ENCODE results near the gene MAST3.
A peak's percentile ranks its signal among the peaks of the same experiment; 100 is the strongest.

The MAST3 gene

DNA sequence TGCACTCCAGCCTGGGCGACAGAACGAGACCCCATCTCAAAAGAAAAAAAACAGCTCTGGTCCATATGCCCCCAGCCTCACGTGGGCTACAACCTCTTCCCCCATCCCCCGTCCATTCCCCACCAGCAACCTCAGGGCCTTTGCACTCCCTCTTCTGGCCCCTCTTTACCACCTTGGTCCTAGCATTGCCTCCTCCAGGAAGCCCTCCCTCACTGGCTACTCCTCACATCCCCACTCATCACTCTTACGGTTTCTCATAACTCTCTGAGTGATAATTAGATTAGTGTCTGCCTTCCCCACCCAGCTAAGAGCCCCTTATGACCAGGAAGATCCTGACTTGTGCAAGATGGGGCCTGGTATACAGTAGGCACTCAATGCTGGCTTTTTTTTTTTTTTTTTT lies 41.6 kb upstream of the MAST3 start:
- Histone ChIP-seq H3K79me2 (ENCODE audit: control insufficient read depth, insufficient read depth, low read length, poor library complexity) (no peaks in the 10 kb centered on the region), H3K4me3 (ENCODE audit: low read depth, low read length) (no peak overlapping the region), H3K79me1 (ENCODE audit: low read length) (peaks cover 3% of the 10 kb centered on the region), H2BK5ac (ENCODE audit: low read depth, low read length, poor library complexity) (no peak overlapping the region), H3K27ac (ENCODE audit: low read depth, low read length) (no peak overlapping the region), H2AK5ac (ENCODE audit: low read length) (no peak overlapping the region), H4K91ac (ENCODE audit: low read depth, low read length) (no peak overlapping the region), H3K23ac (ENCODE audit: low read length) (no peak overlapping the region), H2BK12ac (ENCODE audit: low read length) (no peak overlapping the region), H4K8ac (ENCODE audit: low read depth, low read length) (no peak overlapping the region), H3K9ac (ENCODE audit: low read length) (no peak overlapping the region), H4K12ac (ENCODE audit: low read depth, low read length) (no peak overlapping the region), H3K14ac (ENCODE audit: low read length) (no peak overlapping the region), H3K27me3 (ENCODE audit: insufficient read depth, low read length) (no peaks in the 10 kb centered on the region), H3K36me3 (ENCODE audit: control insufficient read depth in 1 of 2, insufficient read depth in 2 of 2, low read length in 2 of 2) (no peaks in the 10 kb centered on the region), H3K4me1 (ENCODE audit: control insufficient read depth in 1 of 2, insufficient read depth in 2 of 2, low read length in 2 of 2) (peaks cover 0 to 3% of the 10 kb centered on the region in 2 experiments), H3K4ac (ENCODE audit: low read depth, low read length) (no peak overlapping the region), H3K9me3 (ENCODE audit: insufficient read depth, low read depth, low read length) (no peaks in the 10 kb centered on the region), H2BK120ac (ENCODE audit: insufficient read depth, low read length, poor library complexity) (no peak overlapping the region), H2AFZ (ENCODE audit: insufficient read depth, low read length, poor library complexity) (no peak overlapping the region), H3K18ac (ENCODE audit: low read length) (no peak overlapping the region), H3K4me2 (ENCODE audit: low read length) (no peak overlapping the region)
- whole genome bisulfite sequencing (ENCODE audit: extremely low coverage, insufficient coverage, insufficient read length), result no CpG with 5 or more reads among the region's 5 CpGs
- DNase-seq, result no peak

DNA sequence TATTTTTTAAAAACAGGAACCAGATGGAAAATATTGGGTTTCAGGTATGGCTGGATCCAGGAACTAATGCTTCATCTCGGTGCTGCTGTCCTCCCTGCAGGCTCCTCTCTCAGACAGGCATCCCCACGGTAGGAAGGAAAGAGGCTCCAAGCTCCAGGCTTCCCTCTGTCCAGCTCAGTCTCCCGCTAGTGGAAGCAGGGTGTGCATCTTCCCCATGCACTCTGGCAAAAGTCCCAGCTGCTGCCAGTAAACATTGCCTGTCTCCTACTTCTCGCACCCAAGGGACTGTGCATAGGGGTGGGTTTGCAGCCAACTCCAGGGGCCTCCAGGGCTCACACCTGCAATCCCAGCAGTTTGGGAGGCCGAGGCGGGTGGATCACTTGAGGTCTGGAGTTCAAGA lies 40.0 kb upstream of the MAST3 start:
- H3K27ac ChIP-seq (ENCODE audit: low read depth, low read length), result no peak overlapping the region
- H3K79me1 ChIP-seq (ENCODE audit: low read length), result peaks cover 3% of the 10 kb centered on the region
- H3K4me3 ChIP-seq (ENCODE audit: low read depth, low read length), result no peak overlapping the region
- no peak overlapping the region for H4K91ac ChIP-seq (ENCODE audit: low read depth, low read length)
- no peak overlapping the region for H2AFZ ChIP-seq (ENCODE audit: insufficient read depth, low read length, poor library complexity)
- H3K9me3 ChIP-seq (ENCODE audit: insufficient read depth, low read depth, low read length), result no peaks in the 10 kb centered on the region
- H4K8ac ChIP-seq (ENCODE audit: low read depth, low read length), result peak overlapping the region; percentile 91
- H3K4ac ChIP-seq (ENCODE audit: low read depth, low read length), result no peak overlapping the region
- WGBS (ENCODE audit: extremely low coverage, insufficient coverage, insufficient read length), result no CpG with 5 or more reads among the region's 6 CpGs
- peaks cover 0 to 3% of the 10 kb centered on the region in 2 experiments for H3K4me1 ChIP-seq (ENCODE audit: control insufficient read depth in 1 of 2, insufficient read depth in 2 of 2, low read length in 2 of 2)
- no peak overlapping the region for H3K18ac ChIP-seq (ENCODE audit: low read length)
- no peak overlapping the region for H3K14ac ChIP-seq (ENCODE audit: low read length)
- no peak overlapping the region for H2BK120ac ChIP-seq (ENCODE audit: insufficient read depth, low read length, poor library complexity)
- no peaks in the 10 kb centered on the region for H3K36me3 ChIP-seq (ENCODE audit: control insufficient read depth in 1 of 2, insufficient read depth in 2 of 2, low read length in 2 of 2)
- H3K27me3 ChIP-seq (ENCODE audit: insufficient read depth, low read length), result no peaks in the 10 kb centered on the region
- H2BK12ac ChIP-seq (ENCODE audit: low read length), result no peak overlapping the region
- H3K23ac ChIP-seq (ENCODE audit: low read length), result no peak overlapping the region
- H4K12ac ChIP-seq (ENCODE audit: low read depth, low read length), result no peak overlapping the region
- no peak overlapping the region for H3K4me2 ChIP-seq (ENCODE audit: low read length)
- no peak for DNase-seq
- no peak overlapping the region for H2AK5ac ChIP-seq (ENCODE audit: low read length)
- no peaks in the 10 kb centered on the region for H3K79me2 ChIP-seq (ENCODE audit: control insufficient read depth, insufficient read depth, low read length, poor library complexity)
- H2BK5ac ChIP-seq (ENCODE audit: low read depth, low read length, poor library complexity), result no peak overlapping the region
- H3K9ac ChIP-seq (ENCODE audit: low read length), result no peak overlapping the region

DNA sequence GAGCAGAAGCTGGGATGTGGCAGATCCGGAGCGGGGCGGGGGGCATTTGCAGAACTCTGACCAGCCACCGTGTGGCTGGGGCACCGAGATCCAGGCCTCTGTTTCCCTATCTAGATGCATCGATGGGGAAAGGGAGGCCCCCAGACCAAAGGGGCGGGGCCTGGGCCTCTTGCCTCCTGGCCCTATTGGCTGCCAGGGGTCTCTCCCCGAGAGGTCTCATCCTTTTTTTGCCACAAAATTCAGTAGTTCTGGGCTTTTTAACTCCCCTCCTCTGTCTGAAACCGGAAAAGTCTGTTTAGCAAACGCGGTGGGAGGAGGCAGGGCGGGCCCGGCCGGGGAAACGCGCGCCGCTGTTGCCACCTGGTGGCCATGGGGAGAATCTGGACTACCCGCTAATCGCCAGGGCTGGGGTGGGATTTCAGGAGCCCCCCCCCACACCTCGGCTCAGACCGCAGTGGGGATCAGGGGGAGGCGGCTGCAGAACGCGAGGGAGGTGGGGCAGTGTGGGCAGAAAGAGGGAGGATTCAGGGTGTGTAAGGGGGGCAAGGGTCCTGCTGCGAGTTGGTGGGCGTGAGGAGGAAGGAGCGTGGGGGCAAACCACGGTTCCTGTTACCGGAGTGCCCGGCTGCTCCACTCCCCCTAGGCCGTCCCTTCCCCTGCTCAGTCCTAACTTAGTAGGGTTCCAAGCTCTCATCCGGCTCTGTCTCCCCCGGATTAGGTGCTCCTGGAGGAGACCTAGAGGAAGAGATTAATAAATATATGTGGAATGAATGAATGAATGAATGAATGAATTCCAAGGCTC lies 39.2 kb upstream of the MAST3 start:
- no peak overlapping the region for H3K4me3 ChIP-seq (ENCODE audit: low read depth, low read length)
- no peak overlapping the region for H2BK5ac ChIP-seq (ENCODE audit: low read depth, low read length, poor library complexity)
- H4K12ac ChIP-seq (ENCODE audit: low read depth, low read length), result peak overlapping the region; percentile 58
- H2BK12ac ChIP-seq (ENCODE audit: low read length), result no peak overlapping the region
- H4K91ac ChIP-seq (ENCODE audit: low read depth, low read length), result peak overlapping the region; percentile 45
- peak; percentile 56 to 87 for DNase-seq
- H2AK5ac ChIP-seq (ENCODE audit: low read length), result no peak overlapping the region
- H3K18ac ChIP-seq (ENCODE audit: low read length), result no peak overlapping the region
- H3K79me1 ChIP-seq (ENCODE audit: low read length), result peaks cover 3% of the 10 kb centered on the region
- no peak overlapping the region for H3K4ac ChIP-seq (ENCODE audit: low read depth, low read length)
- no CpG with 5 or more reads among the region's 34 CpGs for WGBS (ENCODE audit: extremely low coverage, insufficient coverage, insufficient read length)
- H3K27ac ChIP-seq (ENCODE audit: low read depth, low read length), result no peak overlapping the region
- no peaks in the 10 kb centered on the region for H3K36me3 ChIP-seq (ENCODE audit: control insufficient read depth in 1 of 2, insufficient read depth in 2 of 2, low read length in 2 of 2)
- no peaks in the 10 kb centered on the region for H3K9me3 ChIP-seq (ENCODE audit: insufficient read depth, low read depth, low read length)
- H3K4me2 ChIP-seq (ENCODE audit: low read length), result peak overlapping the region; percentile 55
- H2AFZ ChIP-seq (ENCODE audit: insufficient read depth, low read length, poor library complexity), result peak overlapping the region; percentile 91
- H3K79me2 ChIP-seq (ENCODE audit: control insufficient read depth, insufficient read depth, low read length, poor library complexity), result no peaks in the 10 kb centered on the region
- peak overlapping the region; percentile 5 for H2BK120ac ChIP-seq (ENCODE audit: insufficient read depth, low read length, poor library complexity)
- H3K14ac ChIP-seq (ENCODE audit: low read length), result peak overlapping the region; percentile 17
- H3K9ac ChIP-seq (ENCODE audit: low read length), result no peak overlapping the region
- H3K27me3 ChIP-seq (ENCODE audit: insufficient read depth, low read length), result no peaks in the 10 kb centered on the region
- H3K23ac ChIP-seq (ENCODE audit: low read length), result no peak overlapping the region
- H3K4me1 ChIP-seq (ENCODE audit: control insufficient read depth in 1 of 2, insufficient read depth in 2 of 2, low read length in 2 of 2), result peaks cover 0 to 3% of the 10 kb centered on the region in 2 experiments
- H4K8ac ChIP-seq (ENCODE audit: low read depth, low read length), result peak overlapping the region; percentile 91

DNA sequence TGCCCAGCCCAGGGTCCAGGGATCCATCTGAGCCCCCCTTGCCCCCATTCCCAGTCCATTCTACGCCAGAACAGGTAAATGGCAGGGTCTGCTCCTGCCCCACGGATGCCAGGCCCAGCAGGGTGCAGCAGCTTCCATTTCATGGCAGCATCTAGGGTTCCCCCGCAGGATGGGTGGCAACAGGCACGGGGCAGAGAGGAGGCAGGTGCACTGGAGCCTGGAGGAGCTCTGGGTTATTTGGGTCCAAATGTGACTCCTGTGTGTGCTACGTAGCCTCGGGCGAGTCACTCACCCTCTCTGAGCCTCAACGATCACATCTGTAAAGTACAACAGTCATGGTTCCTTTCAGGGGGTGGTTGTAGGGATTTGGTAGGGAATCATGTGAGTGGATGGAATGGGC lies 38.3 kb upstream of the MAST3 start:
- Histone ChIP-seq H3K27ac (ENCODE audit: low read depth, low read length) (no peak overlapping the region), H3K9me3 (ENCODE audit: insufficient read depth, low read depth, low read length) (peaks cover 2% of the 10 kb centered on the region), H2AFZ (ENCODE audit: insufficient read depth, low read length, poor library complexity) (no peak overlapping the region), H3K4me2 (ENCODE audit: low read length) (no peak overlapping the region), H3K18ac (ENCODE audit: low read length) (no peak overlapping the region), H4K91ac (ENCODE audit: low read depth, low read length) (no peak overlapping the region), H3K14ac (ENCODE audit: low read length) (no peak overlapping the region), H2AK5ac (ENCODE audit: low read length) (no peak overlapping the region), H3K27me3 (ENCODE audit: insufficient read depth, low read length) (no peaks in the 10 kb centered on the region), H2BK12ac (ENCODE audit: low read length) (no peak overlapping the region), H2BK120ac (ENCODE audit: insufficient read depth, low read length, poor library complexity) (no peak overlapping the region), H3K36me3 (ENCODE audit: control insufficient read depth in 1 of 2, insufficient read depth in 2 of 2, low read length in 2 of 2) (no peaks in the 10 kb centered on the region), H3K9ac (ENCODE audit: low read length) (no peak overlapping the region), H3K79me2 (ENCODE audit: control insufficient read depth, insufficient read depth, low read length, poor library complexity) (no peaks in the 10 kb centered on the region), H3K23ac (ENCODE audit: low read length) (no peak overlapping the region), H3K4me1 (ENCODE audit: control insufficient read depth in 1 of 2, insufficient read depth in 2 of 2, low read length in 2 of 2) (peaks cover 0 to 3% of the 10 kb centered on the region in 2 experiments), H3K79me1 (ENCODE audit: low read length) (peaks cover 3% of the 10 kb centered on the region), H4K12ac (ENCODE audit: low read depth, low read length) (no peak overlapping the region), H4K8ac (ENCODE audit: low read depth, low read length) (no peak overlapping the region), H3K4ac (ENCODE audit: low read depth, low read length) (no peak overlapping the region), H2BK5ac (ENCODE audit: low read depth, low read length, poor library complexity) (no peak overlapping the region), H3K4me3 (ENCODE audit: low read depth, low read length) (no peak overlapping the region)
- WGBS (ENCODE audit: extremely low coverage, insufficient coverage, insufficient read length), result no CpG with 5 or more reads among the region's 8 CpGs
- DNase-seq, result no peak
